GM12864 (cell line): ENCODE measurements around the gene NECTIN3.

Source experiments
- DNase-seq: peaks from one replicate; pipeline ENCODE4 v3.0.0-alpha.2; 2011; ENCODE audit warnings: low read depth
- H3K4me3 ChIP-seq: 2 replicates; pipeline ENCODE4 v1.5.1; 2011; ENCODE audit warnings: mild to moderate bottlenecking, low read depth, low read length, control low read depth
- CTCF ChIP-seq: IDR thresholded peaks from 2 replicates; pipeline ENCODE4 v1.5.1; 2011; ENCODE audit warnings: low read depth, mild to moderate bottlenecking, moderate library complexity, low read length, control low read depth, inconsistent platforms; ENCODE audit errors: missing control alignments

The NECTIN3 gene

DNA sequence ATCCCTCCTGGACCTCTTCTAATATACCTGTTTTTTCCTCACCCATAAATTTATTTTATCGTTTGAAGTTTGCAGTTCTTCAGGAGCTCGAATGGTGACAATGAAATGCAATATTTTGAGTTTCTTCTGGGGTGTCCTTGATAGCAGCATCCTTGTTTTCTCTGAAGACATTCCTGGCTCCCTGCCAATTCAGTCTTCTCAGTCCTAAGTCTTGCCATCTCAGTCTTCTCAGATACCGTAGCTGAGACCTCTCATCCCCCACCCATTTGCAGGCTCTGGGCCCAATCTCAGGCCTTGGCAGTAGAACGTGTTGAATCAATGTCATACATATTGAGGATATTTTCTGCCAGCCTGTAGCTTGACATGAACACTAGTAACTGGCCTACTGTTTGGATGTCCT lies 140.9 kb downstream of the NECTIN3 start:
- H3K4me3 ChIP-seq = no peak overlapping the region
- TF ChIP-seq CTCF = no peak
- DNase-seq = no peak

DNA sequence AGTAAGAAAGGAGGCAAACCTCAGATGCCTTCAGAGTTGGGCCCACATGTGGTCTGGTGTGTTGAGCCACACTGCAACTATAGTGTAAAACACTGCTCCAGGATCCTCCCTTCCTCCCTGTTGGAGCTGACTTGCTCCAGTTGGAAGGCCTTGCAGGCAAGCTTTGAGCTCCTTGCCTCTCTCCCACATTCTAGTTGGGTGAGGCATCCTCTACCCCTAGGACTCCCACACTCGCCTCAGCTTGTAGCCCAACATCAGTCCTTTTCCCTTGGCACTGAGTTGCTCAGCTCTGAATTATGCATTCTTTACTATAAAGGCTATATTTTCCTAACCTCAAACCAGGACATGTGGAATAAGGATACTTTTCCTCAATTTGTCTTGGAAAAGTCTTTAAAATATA lies 143.9 kb downstream of the NECTIN3 start:
- DNase-seq = no peak
- TF ChIP-seq CTCF = no peak
- H3K4me3 ChIP-seq = no peak overlapping the region

- no peak for DNase-seq
- no peak overlapping the region for H3K4me3 ChIP-seq
- no peak for TF ChIP-seq CTCF
Observed at GRCh38 chr3:111218615-111219014, 147.0 kb downstream of the NECTIN3 start.

DNA sequence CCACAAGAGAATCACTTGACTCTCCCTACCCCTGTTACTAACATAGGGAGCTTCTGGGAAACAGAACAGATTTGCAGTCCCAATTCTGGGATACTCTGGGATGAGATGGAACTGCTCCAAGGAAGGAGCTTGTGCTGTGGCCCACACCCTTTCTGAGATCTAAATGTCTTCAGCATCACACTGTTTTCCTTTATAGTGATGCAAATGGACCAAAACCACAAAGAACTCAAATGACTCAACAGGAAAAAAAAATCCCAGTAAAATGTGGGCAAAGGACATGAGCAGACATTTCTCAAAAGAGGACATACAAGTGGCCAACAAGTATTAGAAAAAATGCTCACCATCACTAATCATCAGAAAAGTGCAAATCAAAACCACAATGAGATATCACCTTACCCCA lies 155.6 kb downstream of the NECTIN3 start:
- no peak overlapping the region for H3K4me3 ChIP-seq
- no peak for TF ChIP-seq CTCF
- DNase-seq = no peak

- no peak for DNase-seq
- H3K4me3 ChIP-seq = no peak overlapping the region
Observed at GRCh38 chr3:111229301-111229700, 157.7 kb downstream of the NECTIN3 start.

DNA sequence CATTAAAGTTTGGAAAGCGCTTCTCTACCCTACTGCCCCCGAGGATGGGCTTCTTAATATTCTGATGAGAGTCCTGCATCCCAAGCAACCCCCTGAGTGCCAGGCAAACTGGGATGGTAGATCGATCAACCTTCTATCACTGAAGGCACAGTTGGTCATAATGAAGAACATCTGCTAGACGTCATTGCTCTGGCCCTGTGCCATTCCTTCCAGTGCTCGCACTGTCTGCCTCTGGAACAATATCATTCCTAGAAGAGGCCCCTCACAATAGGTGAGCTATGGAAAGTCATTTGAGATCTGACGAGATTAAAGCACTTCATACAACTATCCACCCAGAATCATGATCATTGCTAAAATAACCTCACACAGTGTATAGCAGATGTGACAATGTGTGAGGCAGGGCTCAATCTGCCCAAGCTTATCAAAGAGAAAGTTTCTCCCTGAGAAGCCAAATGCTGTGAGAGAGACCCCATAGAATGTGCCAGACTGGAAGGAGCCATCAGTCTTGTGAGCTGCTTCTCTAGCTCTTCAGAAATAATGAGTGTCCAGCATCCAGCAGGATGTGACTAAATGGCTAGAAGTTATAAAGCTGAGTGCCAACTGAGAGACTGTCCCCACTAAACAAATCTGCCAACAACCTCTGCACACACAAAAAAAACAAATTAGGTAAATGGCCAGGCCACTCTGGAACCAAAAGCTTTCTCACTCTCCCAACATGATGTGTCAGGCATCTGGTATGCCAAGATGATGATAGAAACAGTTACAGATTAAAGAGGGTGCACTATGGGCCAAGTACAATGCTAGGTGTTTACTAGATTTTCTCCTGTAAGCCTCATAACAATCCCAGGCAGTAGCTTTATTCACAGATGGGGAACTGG lies 165.5 kb downstream of the NECTIN3 start:
- no peak for DNase-seq
- H3K4me3 ChIP-seq = no peak overlapping the region
- TF ChIP-seq CTCF = no peak

More at GRCh38 chr3:111229301-111229700, 157.7 kb downstream of the NECTIN3 start:
- TF ChIP-seq CTCF = no peak

DNA sequence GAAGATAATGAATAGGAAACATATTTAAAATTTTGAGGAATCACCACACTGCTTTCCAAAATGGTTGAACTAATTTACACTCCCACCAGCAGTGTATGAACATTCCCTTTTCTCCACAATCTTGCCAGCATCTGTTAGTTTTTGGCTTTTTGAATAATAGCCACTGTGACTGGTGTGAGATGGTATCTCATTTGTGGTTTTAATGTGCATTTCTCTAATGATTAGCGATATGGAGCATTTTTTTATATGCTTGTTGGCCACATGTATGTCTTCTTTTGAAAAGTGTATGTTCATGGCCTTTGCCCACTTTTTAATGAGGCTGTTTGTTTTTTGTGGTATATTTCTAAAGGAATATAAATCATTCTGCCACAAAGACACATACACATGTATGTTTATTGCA lies 166.3 kb downstream of the NECTIN3 start:
- no peak for TF ChIP-seq CTCF
- DNase-seq = no peak
- no peak overlapping the region for H3K4me3 ChIP-seq
